HepG2 (cell line): ENCODE data around the gene ALS2. TPM values are rescaled to one million over a fixed set of nuclear protein-coding genes. Genes with fewer than 3 reads are reported as not detected.

Experiments used
- ATAC-seq: fragments of 200-7000 bp; cut with Tn5 transposase; 3 replicates; pipeline ENCODE4 v1.9.1; 2020; ENCODE audit warnings: mild to moderate bottlenecking, moderate library complexity
- BruUV-seq: library from RNA; stranded (reverse); fragments of 400-500 nt; replicated peaks from 2 replicates; lab custom pipeline; 2021; lab: Mats Ljungman, UMichigan
- CTCF ChIA-PET: fragments of 300-600 bp; formaldehyde crosslinking; extraction: SDS; loops from one replicate; lab custom pipeline; 2021; ENCODE audit warnings: low total read pairs, inconsistent platforms, low intra/inter-chr PET ratio; lab: Yijun Ruan, JAX
- POLR2A ChIA-PET: fragments of 350-600 bp; sonication (Branson Sonifier 250); formaldehyde crosslinking; loops from one replicate; lab custom pipeline; 2020; ENCODE audit warnings: antibody characterized with exemption, inconsistent platforms; lab: Yijun Ruan, JAX
- DNase-seq: peaks from one replicate; pipeline ENCODE4 v3.0.0-alpha.2; 2015; ENCODE audit warnings: low spot score
- FAIRE-seq: peaks from 3 replicates; lab custom pipeline; 2011; peaks lifted over from hg19 to GRCh38; lab: Jason Lieb, UNC
- H2AFZ ChIP-seq: one replicate; pipeline ENCODE4 v1.6.1; 2011; ENCODE audit warnings: low read length, inconsistent platforms
- H3K27ac ChIP-seq: fragments of 300-600 bp; 3 replicates; pipeline ENCODE4 v1.8.0; 2011; ENCODE audit warnings: mixed run types, mild to moderate bottlenecking, mixed read lengths, low read length, inconsistent platforms; ENCODE audit not compliant: insufficient read depth; ENCODE audit errors: extremely low read length
- H3K27me3 ChIP-seq, 2 experiments: fragments of 200-600 bp in 1 of 2; 2 replicates in 1 of 2; 3 replicates in 1 of 2; pipeline versions ENCODE4 v1.6.0 to v1.8.0; 2011; ENCODE audit warnings: low read length in 2 of 2, mild to moderate bottlenecking in 2 of 2, moderate library complexity in 2 of 2, inconsistent platforms in 1 of 2; ENCODE audit not compliant: insufficient read depth in 2 of 2, control insufficient read depth in 1 of 2
- H3K36me3 ChIP-seq, 2 experiments: fragments of 200-600 bp in 1 of 2; replicated peaks in 1 of 2; 2 replicates in 1 of 2; 3 replicates in 1 of 2; pipeline versions ENCODE4 v1.5.1 to v1.8.0; 2011; ENCODE audit warnings: low read length in 2 of 2, inconsistent platforms in 1 of 2; ENCODE audit not compliant: insufficient read depth in 2 of 2, control insufficient read depth in 1 of 2
- H3K4me1 ChIP-seq: 2 replicates; pipeline ENCODE4 v1.5.1; 2012; ENCODE audit warnings: low read length, inconsistent platforms; ENCODE audit not compliant: insufficient read depth
- H3K4me2 ChIP-seq: 2 replicates; pipeline ENCODE4 v1.6.0; 2011; ENCODE audit warnings: low read depth, low read length, inconsistent platforms
- H3K4me3 ChIP-seq, 3 experiments: fragments of 200-600 bp in 1 of 3; sonication (generic), shearing (Covaris generic) in 1 of 3; replicated peaks in 1 of 3; 2 replicates each; pipeline ENCODE4 v1.5.1; 2011 to 2016; ENCODE audit warnings: low read length in 3 of 3, inconsistent platforms in 2 of 3, low read depth in 2 of 3, mild to moderate bottlenecking in 2 of 3, control low read depth in 1 of 3, mixed read lengths in 1 of 3; ENCODE audit not compliant: insufficient read depth in 1 of 3
- H3K79me2 ChIP-seq: one replicate; pipeline ENCODE4 v1.6.1; 2011; ENCODE audit warnings: low read length, inconsistent platforms; ENCODE audit not compliant: insufficient read depth
- H3K9ac ChIP-seq: 2 replicates; pipeline ENCODE4 v1.6.0; 2011; ENCODE audit warnings: mild to moderate bottlenecking, low read depth, low read length, inconsistent platforms; ENCODE audit not compliant: insufficient read depth
- H3K9me3 ChIP-seq: 2 replicates; pipeline ENCODE4 v1.5.1; 2012; ENCODE audit warnings: mild to moderate bottlenecking, low read length
- H4K20me1 ChIP-seq: 2 replicates; pipeline ENCODE4 v1.6.0; 2011; ENCODE audit warnings: inconsistent platforms, mild to moderate bottlenecking, low read length, moderate library complexity; ENCODE audit not compliant: insufficient read depth
- E2F5 ChIP-seq: sonication (generic); formaldehyde crosslinking; conservative IDR thresholded peaks from 2 replicates; pipeline ENCODE4 v1.4.0; 2020; ENCODE audit warnings: missing genetic modification reagents
- GABPB1 ChIP-seq: IDR thresholded peaks from 2 replicates; pipeline ENCODE4 v1.6.1; 2016; ENCODE audit warnings: mild to moderate bottlenecking, missing genetic modification reagents, moderate library complexity, missing compliant biosample characterization
- HNF4A ChIP-seq: sonication (generic); formaldehyde crosslinking; IDR thresholded peaks from 2 replicates; pipeline ENCODE4 v1.4.0; 2020; ENCODE audit warnings: missing genetic modification reagents
- HNRNPL ChIP-seq: fragments of 200-400 bp; formaldehyde crosslinking; IDR thresholded peaks from 2 replicates; pipeline ENCODE4 v1.6.1; 2017; ENCODE audit warnings: mild to moderate bottlenecking, low read depth, low read length
- MTF2 ChIP-seq: sonication (generic); formaldehyde crosslinking; IDR thresholded peaks from 2 replicates; pipeline ENCODE4 v1.5.0; 2020; ENCODE audit warnings: missing genetic modification reagents, borderline replicate concordance
- NFKB2 ChIP-seq: sonication (generic); formaldehyde crosslinking; IDR thresholded peaks from 2 replicates; pipeline ENCODE4 v1.4.0; 2020; ENCODE audit warnings: missing genetic modification reagents, borderline replicate concordance
- POLR2A ChIP-seq, 2 experiments: IDR thresholded peaks; 2 replicates each; pipeline ENCODE4 v1.6.1; 2011; ENCODE audit warnings: low read depth in 2 of 2, low read length in 2 of 2, mild to moderate bottlenecking in 1 of 2, moderate library complexity in 1 of 2; ENCODE audit not compliant: insufficient read depth in 1 of 2
- RORA ChIP-seq: sonication (generic); formaldehyde crosslinking; IDR thresholded peaks from 2 replicates; pipeline ENCODE4 v1.5.0; 2020; ENCODE audit warnings: mild to moderate bottlenecking, missing genetic modification reagents, moderate library complexity
- THYN1 ChIP-seq: sonication (generic); formaldehyde crosslinking; IDR thresholded peaks from 2 replicates; pipeline ENCODE4 v1.8.1; 2023; ENCODE audit warnings: low read depth, mild to moderate bottlenecking, moderate library complexity, missing genetic modification reagents, borderline replicate concordance
- USF2 ChIP-seq, 2 experiments: sonication (generic) in 1 of 2; formaldehyde crosslinking in 1 of 2; IDR thresholded peaks; 2 replicates each; pipeline versions ENCODE4 v1.5.1 to v1.6.1; 2011 to 2020; ENCODE audit warnings: borderline replicate concordance in 1 of 2, low read depth in 1 of 2, low read length in 1 of 2, mild to moderate bottlenecking in 1 of 2, missing genetic modification reagents in 1 of 2, moderate library complexity in 1 of 2
- ZBED4 ChIP-seq: sonication (generic); formaldehyde crosslinking; IDR thresholded peaks from 2 replicates; pipeline ENCODE4 v1.4.0; 2020; ENCODE audit warnings: missing genetic modification reagents, borderline replicate concordance
- ZNF431 ChIP-seq: sonication (generic); formaldehyde crosslinking; IDR thresholded peaks from 2 replicates; pipeline ENCODE4 v1.9.0; 2022; ENCODE audit warnings: missing genetic modification reagents, low read depth, mild to moderate bottlenecking, borderline replicate concordance
- ZNF432 ChIP-seq: sonication (generic); formaldehyde crosslinking; IDR thresholded peaks from 2 replicates; pipeline ENCODE4 v1.5.0; 2020; ENCODE audit warnings: missing genetic modification reagents, mild to moderate bottlenecking, borderline replicate concordance
- WGBS: methylation state at CpG from one replicate; pipeline ENCODE4 v1.1.6; 2017; ENCODE audit warnings: low lambda C conversion rate; 5-methylcytosine and 5-hydroxymethylcytosine counted together
- in situ Hi-C: cut with HindIII; loops from 2 replicates; pipeline ENCODE4 v1.10.0; 2017; ENCODE audit warnings: low pct_unique_long_range_greater_than_20kb; ENCODE audit not compliant: extremely low pct_ligation_motif_present
- intact Hi-C: fragments of 100-400 bp; cut with micrococcal nuclease; formaldehyde crosslinking; loops from one replicate; pipeline ENCODE4 v1.10.0; 2022; ENCODE audit not compliant: unreplicated experiment
- polyA plus RNA-seq, 8 experiments: library from polyadenylated mRNA; depleted of rRNA in 3 of 8; stranded (reverse) in 7 of 8; unstranded in 1 of 8; fragments of >200 nt; fragmentation: Illumina TruSeq in 4 of 8; extraction: Trizol in 4 of 8; gene quantifications; 2 replicates each; pipeline versions ENCODE4 v1.2.1 to v1.2.3, GENCODE V29; 2011 to 2016; ENCODE audit warnings: low read depth in 4 of 8, missing spikeins in 1 of 8, mixed read lengths in 1 of 8; ENCODE audit not compliant: insufficient read depth in 1 of 8
- total RNA-seq, 5 experiments: library from RNA; depleted of rRNA; stranded (reverse); fragments of >200 nt; fragmentation: Illumina TruSeq; extraction: Trizol; gene quantifications; 2 replicates each; pipeline ENCODE4 v1.2.3, GENCODE V29; 2016; ENCODE audit warnings: low read depth in 1 of 5

ALS2 gene
- total and polyA plus RNA-seq, 2 of the 13 experiments (the other 11 are each of a cell fraction or from before 2014, with no cell fraction given): 12.7 to 19.3 TPM

- H3K79me2 ChIP-seq: no peaks in the 10 kb centered on the region
- no TSS peak for BruUV-seq
Observed at GRCh38 chr2:201660293-201660895, 120.3 kb downstream of the ALS2 start.

More at GRCh38 chr2:201660293-201660895, 120.3 kb downstream of the ALS2 start:
- ATAC-seq (peak; percentile 64; the same call in 2 of the 3 replicates), FAIRE-seq (no peak), DNase-seq (no peak)
- H3K36me3 ChIP-seq: no peaks in the 10 kb centered on the region
- no peak overlapping the region for H3K4me3 ChIP-seq
- no peaks in the 10 kb centered on the region for H3K4me1 ChIP-seq
- WGBS: 28% methylated on average over 5 of the region's 5 CpGs
- no peak overlapping the region for H3K4me2 ChIP-seq
- H3K9ac ChIP-seq: no peak overlapping the region
- ChIA-PET CTCF (no interaction called here), POLR2A (no interaction called here)
- TF ChIP-seq USF2 (IDR thresholded peaks at IDR 0.05; ENCODE audit: low read depth, low read length) (no peak), USF2 (CRISPR knock-in tag; IDR thresholded peaks at IDR 0.05; ENCODE audit: borderline replicate concordance) (no peak), ZNF431 (no peak), RORA (CRISPR knock-in tag) (no peak), E2F5 (CRISPR knock-in tag) (no peak), HNF4A (CRISPR knock-in tag) (no peak), THYN1 (CRISPR knock-in tag) (no peak), MTF2 (CRISPR knock-in tag) (no peak), POLR2A (IDR thresholded peaks at IDR 0.05; ENCODE audit: insufficient read depth in 1 of 2, low read depth in 2 of 2, low read length in 2 of 2) (no peak), GABPB1 (CRISPR knock-in tag) (no peak), HNRNPL (no peak), NFKB2 (CRISPR knock-in tag) (no peak), ZNF432 (CRISPR knock-in tag) (no peak), ZBED4 (CRISPR knock-in tag) (no peak)
- peaks cover 0 to 20% of the 10 kb centered on the region in 2 experiments; a peak in 3 of 5 replicates for H3K27me3 ChIP-seq
- no peak overlapping the region for H3K27ac ChIP-seq
- H3K9me3 ChIP-seq: no peaks in the 10 kb centered on the region
- in situ Hi-C loops (no loop called here), intact Hi-C loops (loop anchor here (10.0 kb wide), 1 partner anchor 224 kb away; no protein-coding TSS in a partner anchor)
- no peaks in the 10 kb centered on the region for H4K20me1 ChIP-seq
- peak overlapping the region; percentile 37 for H2AFZ ChIP-seq
